Fibroblast of the conjunctiva (primary cell): Measurements from ENCODE around the gene BUB1B.
"Not testable (repeated sequence)": the region's sequence is repeated elsewhere in the genome, so short reads cannot be mapped to it uniquely, and the experiment has no call there.

Experiments used
- DNase-seq: peaks from one replicate; pipeline ENCODE4 v3.0.0-alpha.2; 2010; ENCODE audit warnings: low read depth

The BUB1B gene, protein sequence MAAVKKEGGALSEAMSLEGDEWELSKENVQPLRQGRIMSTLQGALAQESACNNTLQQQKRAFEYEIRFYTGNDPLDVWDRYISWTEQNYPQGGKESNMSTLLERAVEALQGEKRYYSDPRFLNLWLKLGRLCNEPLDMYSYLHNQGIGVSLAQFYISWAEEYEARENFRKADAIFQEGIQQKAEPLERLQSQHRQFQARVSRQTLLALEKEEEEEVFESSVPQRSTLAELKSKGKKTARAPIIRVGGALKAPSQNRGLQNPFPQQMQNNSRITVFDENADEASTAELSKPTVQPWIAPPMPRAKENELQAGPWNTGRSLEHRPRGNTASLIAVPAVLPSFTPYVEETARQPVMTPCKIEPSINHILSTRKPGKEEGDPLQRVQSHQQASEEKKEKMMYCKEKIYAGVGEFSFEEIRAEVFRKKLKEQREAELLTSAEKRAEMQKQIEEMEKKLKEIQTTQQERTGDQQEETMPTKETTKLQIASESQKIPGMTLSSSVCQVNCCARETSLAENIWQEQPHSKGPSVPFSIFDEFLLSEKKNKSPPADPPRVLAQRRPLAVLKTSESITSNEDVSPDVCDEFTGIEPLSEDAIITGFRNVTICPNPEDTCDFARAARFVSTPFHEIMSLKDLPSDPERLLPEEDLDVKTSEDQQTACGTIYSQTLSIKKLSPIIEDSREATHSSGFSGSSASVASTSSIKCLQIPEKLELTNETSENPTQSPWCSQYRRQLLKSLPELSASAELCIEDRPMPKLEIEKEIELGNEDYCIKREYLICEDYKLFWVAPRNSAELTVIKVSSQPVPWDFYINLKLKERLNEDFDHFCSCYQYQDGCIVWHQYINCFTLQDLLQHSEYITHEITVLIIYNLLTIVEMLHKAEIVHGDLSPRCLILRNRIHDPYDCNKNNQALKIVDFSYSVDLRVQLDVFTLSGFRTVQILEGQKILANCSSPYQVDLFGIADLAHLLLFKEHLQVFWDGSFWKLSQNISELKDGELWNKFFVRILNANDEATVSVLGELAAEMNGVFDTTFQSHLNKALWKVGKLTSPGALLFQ

GRCh38 chr15:40160689-40161688 is at the start of gene BUB1B:
TSS of gene BUB1B (plus strand) at chr15:40161069. CDS start at chr15:40161221, 152 bp downstream.
- DNase-seq = peak; percentile 82

GRCh38 chr15:40111888-40112287 is 49.0 kb upstream of the BUB1B start:
- no peak for DNase-seq

- no peak for DNase-seq
Observed at GRCh38 chr15:40112789-40113188, 48.1 kb upstream of the BUB1B start.

DNA sequence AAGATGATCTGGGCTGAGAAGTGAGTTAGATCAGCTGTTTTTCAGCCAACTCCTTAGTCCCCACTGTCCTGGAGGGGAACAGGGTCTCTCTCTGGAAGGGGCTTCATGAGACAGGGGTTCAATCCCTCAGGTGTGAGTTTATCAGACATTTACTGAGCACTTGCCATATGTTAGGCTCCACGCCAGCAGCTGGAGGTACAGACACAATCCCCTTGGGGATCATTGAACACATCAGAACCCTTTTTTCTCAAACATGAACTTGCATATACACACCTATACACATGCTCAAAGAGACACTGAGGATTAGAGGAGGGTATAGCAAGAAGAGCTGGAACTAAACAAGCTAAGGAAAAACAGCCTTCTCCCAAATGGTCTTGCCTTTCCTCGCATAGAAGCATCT is 46.7 kb upstream of the BUB1B start:
- DNase-seq = no peak

- not testable (repeated sequence) for DNase-seq
Observed at GRCh38 chr15:40115106-40115505, 45.8 kb upstream of the BUB1B start.

DNA sequence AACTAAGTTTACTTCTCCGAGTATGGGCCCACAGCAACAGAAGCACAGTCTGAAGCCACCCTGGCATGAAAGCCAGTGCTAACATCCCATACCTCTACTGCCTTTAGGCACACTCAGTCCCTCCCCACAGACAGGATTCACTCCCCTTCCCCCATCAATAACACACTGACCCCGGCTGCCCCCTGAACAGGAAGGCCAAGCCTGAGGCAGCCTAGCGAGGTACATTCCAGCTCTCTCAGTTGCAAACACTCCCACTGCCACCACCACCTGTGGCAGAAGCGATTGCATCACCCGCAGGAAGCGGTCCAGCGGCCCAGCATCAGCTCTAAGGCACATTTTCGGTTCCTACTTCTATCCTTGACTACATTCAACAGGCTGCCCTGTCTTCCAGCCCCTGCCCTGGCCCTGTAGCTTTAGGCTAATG is 45.2 kb upstream of the BUB1B start:
- DNase-seq = no peak

- DNase-seq = no peak
Observed at GRCh38 chr15:40118473-40118872, 42.4 kb upstream of the BUB1B start.

DNA sequence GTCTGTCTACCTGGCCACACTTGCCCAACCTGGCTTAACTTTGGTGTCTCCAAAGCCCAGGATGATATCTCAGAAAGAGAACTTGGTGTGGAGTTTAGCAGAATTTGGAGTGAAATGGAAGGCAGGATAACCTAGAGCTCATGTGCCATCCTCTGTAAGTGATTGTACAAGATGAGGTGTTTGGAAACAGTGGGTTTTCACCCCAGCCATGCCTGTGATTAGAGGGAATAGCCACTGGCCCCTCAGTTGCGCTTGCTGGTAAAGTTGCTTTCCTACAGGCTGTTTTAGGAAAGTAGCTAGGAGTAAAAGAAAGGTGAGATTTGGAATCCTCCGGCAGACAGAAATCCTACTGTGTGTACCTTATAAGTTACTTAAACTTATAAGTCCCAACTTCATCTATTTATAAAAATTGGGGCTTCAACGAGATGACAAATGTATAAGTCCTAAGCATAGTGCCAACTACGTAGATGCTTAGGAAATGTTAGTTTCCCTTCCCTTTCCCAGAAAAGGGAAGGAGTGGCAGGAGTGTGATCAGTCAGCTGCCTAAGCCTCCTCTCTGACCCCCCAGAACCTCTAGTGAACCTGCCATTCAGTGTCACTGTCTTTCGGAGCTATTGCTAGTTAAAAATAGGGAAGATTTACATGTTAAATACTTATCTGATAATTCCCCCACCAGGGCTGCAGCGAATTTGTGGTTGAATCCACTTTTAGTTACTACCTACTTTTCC is 38.8 kb upstream of the BUB1B start:
- no peak for DNase-seq

- DNase-seq = not testable (repeated sequence)
Observed at GRCh38 chr15:40122989-40123388, 37.9 kb upstream of the BUB1B start.

DNA sequence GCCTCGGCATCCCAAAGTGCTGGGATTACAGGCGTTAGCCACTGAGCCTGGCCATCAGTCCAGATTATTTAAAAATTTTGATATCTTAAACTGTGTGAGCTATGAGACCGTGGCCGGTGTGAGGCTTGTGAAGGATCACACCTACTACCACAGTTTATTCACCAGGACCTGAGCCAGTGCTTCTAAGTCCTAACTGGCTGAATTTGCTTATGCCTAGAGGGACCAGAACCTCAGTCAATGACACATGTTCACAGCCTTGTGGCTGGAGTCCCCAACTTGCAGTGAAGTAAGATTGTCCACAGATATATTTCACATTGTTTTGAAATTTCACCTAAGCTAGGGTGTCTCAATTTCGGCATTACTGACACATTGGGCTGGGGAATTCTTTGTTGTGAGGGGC is 37.0 kb upstream of the BUB1B start:
- not testable (repeated sequence) for DNase-seq

DNA sequence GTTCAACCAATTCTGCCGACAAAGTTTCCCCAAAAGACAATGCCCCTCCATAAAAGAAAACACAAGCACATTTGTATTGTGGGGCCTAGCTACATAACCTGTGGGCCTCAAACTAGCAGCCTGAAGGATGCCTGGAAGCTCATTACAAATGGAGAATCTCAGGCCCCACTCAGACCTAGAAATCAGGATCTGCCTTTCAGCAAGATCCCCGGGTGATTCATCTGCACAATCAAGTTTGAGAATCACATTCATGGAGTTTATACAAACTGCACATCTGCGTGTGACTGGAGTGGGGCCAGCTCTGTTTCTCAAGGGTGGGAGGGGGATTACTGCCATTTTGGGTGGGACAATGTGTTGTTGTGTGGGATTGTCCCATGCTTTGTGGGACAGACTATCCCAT is 36.5 kb upstream of the BUB1B start:
- DNase-seq = not testable (repeated sequence)

GRCh38 chr15:40124807-40125285 is 36.0 kb upstream of the BUB1B start:
- DNase-seq = not testable (repeated sequence)

- DNase-seq = no peak
Observed at GRCh38 chr15:40125950-40126349, 34.9 kb upstream of the BUB1B start.

DNA sequence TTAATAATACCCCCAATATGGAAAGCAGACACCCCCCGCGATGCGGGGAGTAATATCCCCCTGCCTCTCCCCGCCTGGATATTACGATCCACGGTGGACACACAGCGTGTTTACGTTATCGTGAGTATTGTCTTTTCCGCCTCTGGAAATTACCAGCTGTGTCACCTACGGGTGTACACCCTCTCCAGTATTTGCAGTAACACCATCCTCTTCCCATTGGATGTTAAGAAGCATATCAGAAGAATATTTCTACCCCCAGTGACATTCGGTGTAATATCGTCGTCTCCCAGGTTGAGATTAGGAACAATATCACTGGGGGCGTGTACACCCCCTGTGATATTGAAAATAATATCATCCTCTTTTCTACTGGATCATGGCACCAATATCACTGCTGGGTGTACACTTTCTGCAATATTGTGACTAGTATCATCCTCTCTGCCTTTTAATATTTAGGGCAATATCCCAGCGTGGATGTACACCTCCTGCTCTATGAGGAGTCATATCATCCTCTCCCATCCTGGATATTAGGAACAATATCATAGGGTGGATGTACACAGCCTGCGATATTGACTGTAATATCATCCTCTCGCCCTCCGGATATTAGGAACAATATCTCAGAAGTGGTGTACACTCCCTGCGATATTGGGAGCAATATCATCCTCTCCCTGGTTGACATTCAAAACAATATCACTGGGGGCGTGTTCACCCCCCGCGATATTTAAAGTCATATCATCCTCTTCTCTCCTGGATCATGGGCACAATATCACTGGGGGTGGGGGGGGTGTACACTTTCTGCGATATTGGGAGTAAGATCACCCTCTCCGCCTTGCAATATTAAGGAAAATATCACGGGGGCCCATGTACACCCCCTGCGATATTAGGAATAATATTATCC is 31.9 kb upstream of the BUB1B start:
- no peak for DNase-seq

GRCh38 chr15:40130118-40130517 is 30.8 kb upstream of the BUB1B start:
- no peak for DNase-seq

GRCh38 chr15:40130799-40131502 is 29.9 kb upstream of the BUB1B start:
- DNase-seq = no peak

DNA sequence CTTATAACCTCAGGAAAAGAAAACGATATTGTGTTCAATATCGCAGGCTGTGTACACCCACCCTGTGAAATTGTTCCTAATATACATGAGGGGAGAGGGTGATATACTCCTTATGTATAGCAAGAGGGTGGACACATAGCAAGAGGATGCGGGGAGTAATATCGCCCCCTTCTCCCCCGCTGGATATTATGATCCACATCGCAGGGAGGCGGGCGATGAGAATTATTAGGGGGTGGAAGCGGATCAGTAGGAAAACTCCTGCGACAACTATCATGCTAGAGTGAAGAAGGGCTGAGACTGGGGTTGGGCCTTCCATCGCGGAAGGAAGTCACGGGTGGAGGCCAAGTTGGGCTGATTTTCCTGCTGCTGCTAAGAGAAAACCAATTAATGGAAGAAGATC is 27.3 kb upstream of the BUB1B start:
- no peak for DNase-seq

DNA sequence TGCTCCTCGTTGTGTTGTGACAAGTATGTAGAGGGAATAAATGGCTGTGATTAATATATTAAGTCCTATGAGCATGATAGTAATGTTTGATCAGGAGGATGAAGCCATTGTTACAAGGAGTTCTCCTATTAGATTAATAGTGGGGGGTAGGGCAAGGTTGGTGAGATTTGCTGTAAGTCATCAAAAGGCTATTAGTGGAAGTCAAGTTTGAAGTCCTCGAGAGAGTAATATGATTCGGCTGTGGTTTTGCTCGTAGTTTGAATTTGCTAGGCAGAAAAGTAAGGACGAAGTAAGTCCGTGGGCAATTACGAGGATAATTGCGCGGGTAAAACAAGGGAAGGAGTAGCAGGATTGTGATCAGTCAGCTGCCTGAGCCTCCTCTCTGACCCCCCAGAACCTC is 26.0 kb upstream of the BUB1B start:
- DNase-seq = no peak
